Osteoblast (primary cell): ENCODE results near the gene TMTC1. TPM values are rescaled to one million over a fixed set of nuclear protein-coding genes. Genes with fewer than 3 reads are reported as not detected.

ENCODE experiments used
- DNase-seq: peaks from one replicate; pipeline ENCODE4 v3.0.0; 2011; ENCODE audit warnings: low spot score, mixed read lengths; ENCODE audit not compliant: insufficient read length; ENCODE audit errors: missing footprints
- H2AFZ ChIP-seq: 2 replicates; pipeline ENCODE4 v1.6.0; 2011; ENCODE audit warnings: mild to moderate bottlenecking, low read length
- H3K27ac ChIP-seq: 2 replicates; pipeline ENCODE4 v1.5.1; 2011; ENCODE audit warnings: mild to moderate bottlenecking, low read depth, low read length, moderate library complexity
- H3K27me3 ChIP-seq: 2 replicates; pipeline ENCODE4 v1.6.0; 2012; ENCODE audit warnings: mild to moderate bottlenecking, control low read depth, inconsistent platforms, low read length, moderate library complexity; ENCODE audit not compliant: insufficient read depth
- H3K36me3 ChIP-seq: 2 replicates; pipeline ENCODE4 v1.5.1; 2011; ENCODE audit warnings: mild to moderate bottlenecking, low read length, control low read depth, moderate library complexity; ENCODE audit not compliant: insufficient read depth
- H3K4me1 ChIP-seq: 2 replicates; pipeline ENCODE4 v1.5.1; 2011; ENCODE audit warnings: mild to moderate bottlenecking, low read length, control low read depth, moderate library complexity; ENCODE audit not compliant: insufficient read depth
- H3K4me2 ChIP-seq: 2 replicates; pipeline ENCODE4 v1.6.0; 2011; ENCODE audit warnings: mild to moderate bottlenecking, low read length; ENCODE audit not compliant: insufficient read depth
- H3K4me3 ChIP-seq: fragments of 200-600 bp; sonication (generic); 3 replicates; pipeline ENCODE4 v1.5.1; 2012; ENCODE audit warnings: mild to moderate bottlenecking, low read length, inconsistent platforms; ENCODE audit not compliant: insufficient read depth
- H3K79me2 ChIP-seq: 2 replicates; pipeline ENCODE4 v1.6.0; 2012; ENCODE audit warnings: mild to moderate bottlenecking, low read length, control low read depth, inconsistent platforms; ENCODE audit not compliant: insufficient read depth
- H3K9me3 ChIP-seq: 2 replicates; pipeline ENCODE4 v1.5.1; 2011; ENCODE audit warnings: low read depth, low read length, control low read depth
- H4K20me1 ChIP-seq: 2 replicates; pipeline ENCODE4 v1.6.0; 2012; ENCODE audit warnings: mild to moderate bottlenecking, low read length, control low read depth; ENCODE audit not compliant: insufficient read depth
- CTCF ChIP-seq: IDR thresholded peaks from 2 replicates; pipeline ENCODE4 v1.5.1; 2011; ENCODE audit warnings: mild to moderate bottlenecking, low read depth, low read length, moderate library complexity; ENCODE audit errors: extremely low read depth
- total RNA-seq: library from RNA; depleted of rRNA; stranded (reverse); fragments of >200 nt; gene quantifications from 2 replicates; pipeline ENCODE4 v1.2.3, GENCODE V29; 2012

Gene TMTC1
- total RNA-seq, 1 donor: 50.3 TPM

- H3K9me3 ChIP-seq: no peaks in the 10 kb centered on the region
- H3K79me2 ChIP-seq: no peaks in the 10 kb centered on the region
- no peaks in the 10 kb centered on the region for H4K20me1 ChIP-seq
- no peak for DNase-seq
- H3K4me1 ChIP-seq: peaks cover 6% of the 10 kb centered on the region
- no peak overlapping the region for H3K4me3 ChIP-seq
- H3K36me3 ChIP-seq: no peaks in the 10 kb centered on the region
- no peak overlapping the region for H3K4me2 ChIP-seq
- no peak for TF ChIP-seq CTCF
- no peak overlapping the region for H2AFZ ChIP-seq
- H3K27me3 ChIP-seq: no peaks in the 10 kb centered on the region
- no peak overlapping the region for H3K27ac ChIP-seq
Measured at GRCh38 chr12:29681370-29681769, 102.4 kb downstream of the TMTC1 start.

GRCh38 chr12:29676676-29677075, 107.1 kb downstream of the TMTC1 start:
- Histone ChIP-seq H3K4me2 (peak overlapping the region; percentile 39), H3K27ac (no peak overlapping the region), H2AFZ (no peak overlapping the region), H3K79me2 (no peaks in the 10 kb centered on the region), H3K9me3 (no peaks in the 10 kb centered on the region), H3K27me3 (no peaks in the 10 kb centered on the region), H4K20me1 (no peaks in the 10 kb centered on the region), H3K4me1 (peaks cover 13% of the 10 kb centered on the region), H3K4me3 (no peak overlapping the region), H3K36me3 (no peaks in the 10 kb centered on the region)
- no peak for TF ChIP-seq CTCF
- DNase-seq: no peak

GRCh38 chr12:29674463-29674862, 109.3 kb downstream of the TMTC1 start:
- no peaks in the 10 kb centered on the region for H4K20me1 ChIP-seq
- H3K79me2 ChIP-seq: no peaks in the 10 kb centered on the region
- no peaks in the 10 kb centered on the region for H3K9me3 ChIP-seq
- no peak for DNase-seq
- no peak overlapping the region for H3K27ac ChIP-seq
- no peak overlapping the region for H3K4me2 ChIP-seq
- H3K4me3 ChIP-seq: no peak overlapping the region
- H3K4me1 ChIP-seq: peaks cover 13% of the 10 kb centered on the region
- no peaks in the 10 kb centered on the region for H3K36me3 ChIP-seq
- no peak overlapping the region for H2AFZ ChIP-seq
- H3K27me3 ChIP-seq: no peaks in the 10 kb centered on the region
- no peak for TF ChIP-seq CTCF

- no peak overlapping the region for H3K27ac ChIP-seq
- no peak overlapping the region for H3K4me2 ChIP-seq
- H3K27me3 ChIP-seq: no peaks in the 10 kb centered on the region
- no peak overlapping the region for H3K4me3 ChIP-seq
- no peak overlapping the region for H2AFZ ChIP-seq
- peaks cover 13% of the 10 kb centered on the region for H3K4me1 ChIP-seq
- no peaks in the 10 kb centered on the region for H4K20me1 ChIP-seq
- H3K36me3 ChIP-seq: no peaks in the 10 kb centered on the region
- no peaks in the 10 kb centered on the region for H3K9me3 ChIP-seq
- TF ChIP-seq CTCF: no peak
- H3K79me2 ChIP-seq: no peaks in the 10 kb centered on the region
- no peak for DNase-seq
Measured at GRCh38 chr12:29673346-29673745, 110.4 kb downstream of the TMTC1 start.
